ENCODE results near the gene ATP2A2.
A peak's percentile ranks its signal among the peaks of the same experiment; 100 is the strongest.

The ATP2A2 gene

GRCh38 chr12:110370732-110371231 lies 89.7 kb downstream of the ATP2A2 start:
- no peak for DNase-seq

DNA sequence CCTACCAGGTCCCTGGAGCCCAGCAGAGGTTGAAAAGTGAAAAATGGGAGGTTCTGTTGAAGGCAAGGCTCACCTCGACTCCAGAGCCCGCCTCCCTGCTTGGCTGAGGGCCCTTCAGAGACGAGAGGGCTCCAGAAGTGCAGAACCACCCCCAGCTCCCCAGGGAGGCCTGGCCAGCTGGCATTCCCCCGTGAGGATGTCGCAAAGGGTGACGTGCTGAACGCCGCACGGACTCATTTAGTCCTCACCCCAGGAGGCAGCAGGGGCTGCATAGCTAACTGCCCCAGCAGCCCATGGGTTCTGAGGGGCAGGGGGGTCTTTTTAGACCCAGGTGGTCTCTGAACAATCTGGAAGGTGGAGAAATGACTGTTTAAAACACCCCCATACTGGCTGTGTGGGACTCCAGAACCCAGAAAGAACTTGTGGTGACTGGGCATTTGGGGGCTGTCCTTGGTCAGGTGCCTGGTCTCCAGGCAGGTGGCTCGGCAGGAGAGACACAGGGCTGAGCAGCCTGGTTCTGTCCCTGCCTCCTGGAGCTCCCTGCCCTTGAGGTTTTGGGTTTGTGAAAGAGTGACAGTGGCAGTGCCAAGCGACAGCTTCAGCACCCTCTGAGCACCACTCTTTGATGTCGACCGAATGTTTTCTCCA lies 90.5 kb downstream of the ATP2A2 start:
- no peak for DNase-seq

- DNase-seq, result no peak
These were observed 91.0 kb downstream of the ATP2A2 start for GRCh38 chr12:110372056-110372425.

GRCh38 chr12:110373025-110373424 lies 92.0 kb downstream of the ATP2A2 start:
- DNase-seq, result no peak

GRCh38 chr12:110373425-110373824 lies 92.4 kb downstream of the ATP2A2 start:
- DNase-seq, result no peak

- no peak for DNase-seq
These were observed 93.0 kb downstream of the ATP2A2 start for GRCh38 chr12:110373962-110374611.

GRCh38 chr12:110378131-110378790 lies 97.2 kb downstream of the ATP2A2 start:
- peak in 1 of 3 donors; percentile 19 for DNase-seq

- DNase-seq, result peak; percentile 29 to 60 (median 55)
These were observed 98.2 kb downstream of the ATP2A2 start for GRCh38 chr12:110379197-110379596.

GRCh38 chr12:110379631-110380030 lies 98.6 kb downstream of the ATP2A2 start:
- DNase-seq, result peak; percentile 16 to 38 (median 33)

GRCh38 chr12:110382683-110383082 lies 101.6 kb downstream of the ATP2A2 start:
- DNase-seq, result no peak

Data from suppressor macrophage treated with lipopolysaccharide for 1 hour (primary cell).